ENCODE data around the gene CCDC30.
"Not testable (repeated sequence)": the region's sequence is repeated elsewhere in the genome, so short reads cannot be mapped to it uniquely, and the experiment has no call there.

CCDC30 gene

DNA sequence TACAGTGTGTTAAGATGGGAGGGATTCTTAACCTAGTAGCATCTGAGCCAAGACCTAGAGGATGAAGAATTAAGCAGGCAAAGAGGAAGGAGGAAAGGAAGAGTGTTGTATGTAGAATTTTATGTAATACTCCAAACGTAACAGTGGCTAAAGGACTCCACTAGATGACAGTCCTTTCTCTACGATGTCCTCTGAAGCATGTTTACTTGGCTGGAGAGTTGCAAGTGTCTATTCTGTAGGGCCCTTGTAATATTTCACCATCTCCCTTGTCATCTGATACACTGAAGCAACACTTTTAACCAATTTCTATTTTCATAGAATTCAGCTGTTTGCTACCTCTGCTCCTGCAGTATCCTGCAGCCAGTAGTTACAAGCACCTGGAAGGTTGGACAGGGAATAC lies 217.0 kb downstream of the CCDC30 start:
- H3K4me3 ChIP-seq (ENCODE audit: low read depth, low read length): no peak overlapping the region
- no peak for TF ChIP-seq CTCF (conservative IDR thresholded peaks at IDR 0.05; ENCODE audit: low read depth, low read length)
- no peak for DNase-seq (ENCODE audit: low read depth)

- TF ChIP-seq CTCF (conservative IDR thresholded peaks at IDR 0.05; ENCODE audit: low read depth, low read length): peak; percentile 13
- H3K4me3 ChIP-seq (ENCODE audit: low read depth, low read length): peak overlapping the region; percentile 89
- DNase-seq (ENCODE audit: low read depth): peak; percentile 54
These were observed 218.0 kb downstream of the CCDC30 start for GRCh38 chr1:42680921-42681683.

GRCh38 chr1:42681741-42682483 lies 218.8 kb downstream of the CCDC30 start, which contains the start of gene YBX1:
YBX1 (plus strand) TSS chr1:42682418; CDS start chr1:42682566, 148 bp downstream.
- peak; percentile 99 for DNase-seq (ENCODE audit: low read depth)
- no peak for TF ChIP-seq CTCF (conservative IDR thresholded peaks at IDR 0.05; ENCODE audit: low read depth, low read length)
- peak within 1 kb of the TSS; percentile 89 for H3K4me3 ChIP-seq (ENCODE audit: low read depth, low read length)

DNA sequence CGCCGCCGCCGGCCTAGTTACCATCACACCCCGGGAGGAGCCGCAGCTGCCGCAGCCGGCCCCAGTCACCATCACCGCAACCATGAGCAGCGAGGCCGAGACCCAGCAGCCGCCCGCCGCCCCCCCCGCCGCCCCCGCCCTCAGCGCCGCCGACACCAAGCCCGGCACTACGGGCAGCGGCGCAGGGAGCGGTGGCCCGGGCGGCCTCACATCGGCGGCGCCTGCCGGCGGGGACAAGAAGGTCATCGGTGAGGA lies 219.3 kb downstream of the CCDC30 start:
- DNase-seq (ENCODE audit: low read depth): not testable (repeated sequence)
- H3K4me3 ChIP-seq (ENCODE audit: low read depth, low read length): peak overlapping the region; percentile 89

GRCh38 chr1:42682739-42683531 lies 219.8 kb downstream of the CCDC30 start:
- H3K4me3 ChIP-seq (ENCODE audit: low read depth, low read length): peak overlapping the region; percentile 89
- no peak for TF ChIP-seq CTCF (conservative IDR thresholded peaks at IDR 0.05; ENCODE audit: low read depth, low read length)
- peak; percentile 71 for DNase-seq (ENCODE audit: low read depth)

DNA sequence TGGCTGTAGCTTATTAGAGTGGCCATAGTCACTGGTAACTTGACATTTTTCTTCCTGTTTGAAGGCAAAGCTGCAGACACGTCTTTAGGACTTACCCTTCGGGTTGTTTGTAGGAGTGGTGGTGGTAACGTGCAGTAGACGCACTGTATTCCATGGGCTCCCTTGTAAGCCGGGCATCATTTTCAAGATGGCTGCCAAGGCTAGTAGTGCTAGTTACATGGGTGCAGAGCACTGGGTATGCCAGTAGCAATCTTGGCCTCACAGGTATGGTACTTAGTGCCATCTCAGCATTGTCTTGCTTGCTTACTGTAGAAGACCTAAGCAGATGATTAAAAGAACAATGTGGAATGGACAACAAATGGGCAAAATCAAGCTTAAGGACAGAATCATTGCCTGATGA lies 221.1 kb downstream of the CCDC30 start:
- H3K4me3 ChIP-seq (ENCODE audit: low read depth, low read length): peak overlapping the region; percentile 89
- peak; percentile 13 for DNase-seq (ENCODE audit: low read depth)
- TF ChIP-seq CTCF (conservative IDR thresholded peaks at IDR 0.05; ENCODE audit: low read depth, low read length): no peak

GRCh38 chr1:42686418-42686817 lies 223.3 kb downstream of the CCDC30 start:
- no peak for TF ChIP-seq CTCF (conservative IDR thresholded peaks at IDR 0.05; ENCODE audit: low read depth, low read length)
- no peak overlapping the region for H3K4me3 ChIP-seq (ENCODE audit: low read depth, low read length)
- DNase-seq (ENCODE audit: low read depth): no peak

Measured in choroid plexus epithelial cell (primary cell).